ENCODE measurements around the gene RNF121.

The RNF121 gene

DNA sequence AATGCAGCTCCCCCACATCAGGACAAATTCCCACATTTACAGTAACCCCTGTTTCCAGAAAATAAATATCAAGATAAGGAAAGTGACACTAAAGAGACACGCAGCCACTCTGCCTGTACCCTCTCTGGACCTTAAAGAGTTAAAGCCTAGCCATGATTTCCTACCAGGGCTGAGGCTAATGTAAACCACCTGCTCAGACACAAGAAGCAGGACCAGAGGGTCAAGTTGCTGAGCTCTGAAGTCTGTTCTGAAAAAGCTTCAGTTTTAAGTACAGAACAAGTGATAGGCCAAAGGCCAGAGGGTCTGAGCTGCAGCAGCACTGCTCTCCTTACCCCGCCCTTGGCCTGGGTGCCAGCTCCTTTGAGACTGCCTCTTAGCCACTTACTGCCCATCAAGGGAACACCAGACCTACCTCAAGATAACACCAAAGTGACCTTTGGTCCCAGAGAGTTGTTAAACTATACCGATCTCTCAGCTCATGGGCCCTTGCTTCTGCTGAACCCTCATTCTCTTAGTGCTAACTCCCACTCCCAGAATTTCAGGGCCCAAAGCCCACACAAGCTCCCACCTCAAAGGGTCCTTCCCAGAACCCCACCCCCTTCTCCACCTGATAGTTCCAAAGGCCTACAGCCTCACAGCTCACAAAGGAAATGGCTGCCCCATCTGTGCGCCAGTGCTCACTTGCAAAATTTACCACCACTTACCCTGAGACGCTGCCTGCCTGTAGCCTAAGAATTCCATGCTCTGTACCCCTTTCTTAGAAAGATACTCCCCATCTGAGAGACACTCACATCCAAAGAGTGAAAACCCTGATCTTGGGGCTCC, 110.4 kb downstream of the RNF121 start:
- DNase-seq (ENCODE audit: low spot score), result peak; percentile 61

DNA sequence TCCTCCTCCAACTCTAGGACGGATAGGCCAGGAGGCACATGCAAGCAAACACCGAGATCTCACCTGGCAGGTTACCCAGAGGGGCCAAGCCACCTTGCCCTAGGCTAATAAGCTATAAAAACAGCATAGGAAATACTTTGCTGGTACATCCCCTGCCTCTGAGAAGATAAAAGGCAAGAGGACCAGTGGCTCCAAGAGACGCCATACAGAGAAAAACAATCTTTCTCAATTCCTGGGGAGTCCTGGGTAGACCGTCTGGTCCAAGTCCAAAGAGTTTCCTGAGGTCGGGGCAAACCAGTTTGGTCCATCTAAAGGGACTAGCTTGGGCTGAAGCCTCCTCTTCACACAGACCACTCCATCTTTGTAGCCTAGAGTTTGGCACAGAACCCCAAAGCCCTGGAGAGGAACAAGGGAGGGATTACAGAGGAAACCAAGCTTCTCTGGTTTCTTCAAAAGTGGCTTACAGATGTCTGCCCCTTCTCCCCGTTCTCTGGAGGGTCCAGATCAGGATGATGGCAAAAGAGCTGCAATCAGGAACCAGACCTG, 111.1 kb downstream of the RNF121 start:
- peak; percentile 37 for DNase-seq (ENCODE audit: low spot score)

DNA sequence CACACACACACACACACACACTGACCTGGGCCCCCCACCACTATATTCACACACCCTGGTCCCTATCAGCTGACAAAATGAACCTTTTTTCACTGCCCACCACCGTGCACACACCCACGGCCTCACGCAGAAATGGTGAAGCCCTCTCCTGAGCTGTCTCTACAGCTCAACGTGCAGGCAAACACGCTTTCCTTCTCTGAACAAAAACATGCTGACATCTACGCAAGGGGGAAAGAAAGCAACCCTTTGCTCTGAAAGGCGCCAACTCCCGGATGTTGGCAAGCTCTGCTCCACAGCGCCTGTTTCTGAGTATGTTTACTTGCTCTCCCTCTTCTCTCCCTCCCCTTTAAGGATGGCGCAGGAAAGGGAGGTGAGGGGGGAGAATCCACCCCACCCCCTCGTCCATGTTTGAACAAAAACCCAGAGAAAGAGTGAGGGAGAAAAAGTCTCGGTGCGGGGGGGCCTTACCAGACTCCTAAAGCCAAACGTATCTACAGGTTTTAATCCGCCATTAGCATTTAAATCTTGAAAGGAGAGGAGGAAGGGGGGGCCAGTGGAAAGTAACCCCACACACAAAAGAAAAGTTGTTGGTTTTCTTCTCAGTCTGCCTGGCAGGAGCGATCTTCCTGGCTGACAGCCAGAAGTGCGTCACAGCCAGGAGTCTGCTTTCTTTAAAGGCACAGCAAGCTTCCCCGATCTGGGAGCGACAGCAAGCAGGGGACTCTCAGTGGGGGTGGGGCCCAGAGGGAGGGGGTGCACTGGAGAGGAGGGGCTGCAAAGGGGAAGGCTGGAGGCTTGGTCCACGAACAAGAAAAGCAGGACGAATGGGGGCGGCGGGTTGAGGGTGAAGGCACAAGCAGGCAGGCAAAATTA, 111.9 kb downstream of the RNF121 start:
- peak; percentile 83 for DNase-seq (ENCODE audit: low spot score)

DNA sequence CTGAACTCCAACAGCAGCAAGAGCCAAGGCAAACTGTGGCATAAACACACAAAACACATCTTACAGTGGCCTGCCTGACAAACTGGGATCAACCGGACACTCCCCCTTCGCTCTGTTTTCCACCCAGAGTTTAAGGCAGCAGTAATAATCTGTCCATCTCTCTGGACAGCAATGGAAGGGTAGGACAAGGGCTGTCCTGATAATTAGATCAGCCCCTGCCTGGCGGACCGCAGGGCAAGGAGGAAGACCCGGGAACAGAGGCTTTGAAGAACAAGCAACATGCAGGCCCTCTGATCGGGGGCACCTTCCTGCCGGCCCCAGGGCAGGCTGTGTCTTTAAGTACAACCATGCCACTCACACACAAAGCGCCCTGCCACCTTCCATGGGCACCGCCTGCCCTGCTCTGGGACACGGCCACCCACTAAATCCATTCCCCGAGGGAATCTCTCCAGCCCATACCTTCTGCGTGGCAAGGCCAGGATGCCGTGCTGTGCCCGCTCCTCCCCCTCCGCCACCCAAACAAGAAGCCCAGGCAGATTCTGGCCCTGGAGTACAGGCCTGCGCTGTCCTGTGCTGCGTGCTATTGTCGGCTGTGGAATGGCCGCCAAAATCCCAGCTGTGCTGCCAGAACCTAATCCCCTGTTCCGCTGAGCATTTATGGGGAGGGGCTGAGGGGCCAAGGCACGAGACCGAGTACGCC, 112.7 kb downstream of the RNF121 start:
- peak; percentile 27 for DNase-seq (ENCODE audit: low spot score)

DNA sequence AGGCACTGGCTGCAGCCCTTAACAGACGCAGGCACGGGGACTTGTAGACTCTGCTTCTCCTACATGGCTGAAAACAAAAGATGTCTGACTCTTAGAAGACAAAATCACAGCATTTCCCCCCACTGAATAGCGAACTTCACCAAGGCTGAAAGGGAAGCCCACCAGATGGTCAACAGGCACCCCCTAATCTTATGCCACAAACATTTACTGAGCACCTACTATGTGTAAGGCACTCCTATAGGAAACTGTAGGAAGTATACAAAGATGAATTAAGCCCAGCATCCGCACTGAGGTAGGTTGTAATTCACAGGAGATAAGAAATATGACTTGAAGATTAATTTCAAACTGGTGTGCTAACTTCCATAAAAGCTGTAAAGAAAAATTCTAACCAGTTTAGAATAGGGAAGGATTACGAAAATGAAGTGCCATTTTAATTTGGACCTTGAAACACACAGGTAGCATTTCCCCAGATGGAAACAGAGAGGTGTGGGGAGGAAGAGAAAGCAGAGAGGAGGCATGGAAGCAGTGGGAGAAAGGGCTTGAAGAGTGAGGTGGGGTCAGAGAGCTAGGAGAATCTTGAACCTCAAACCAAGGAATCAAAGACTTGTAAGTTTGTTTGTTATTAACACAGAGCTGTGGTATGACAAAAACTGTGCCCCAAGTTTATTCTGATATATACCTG, 113.4 kb downstream of the RNF121 start:
- no peak for DNase-seq (ENCODE audit: low spot score)

DNA sequence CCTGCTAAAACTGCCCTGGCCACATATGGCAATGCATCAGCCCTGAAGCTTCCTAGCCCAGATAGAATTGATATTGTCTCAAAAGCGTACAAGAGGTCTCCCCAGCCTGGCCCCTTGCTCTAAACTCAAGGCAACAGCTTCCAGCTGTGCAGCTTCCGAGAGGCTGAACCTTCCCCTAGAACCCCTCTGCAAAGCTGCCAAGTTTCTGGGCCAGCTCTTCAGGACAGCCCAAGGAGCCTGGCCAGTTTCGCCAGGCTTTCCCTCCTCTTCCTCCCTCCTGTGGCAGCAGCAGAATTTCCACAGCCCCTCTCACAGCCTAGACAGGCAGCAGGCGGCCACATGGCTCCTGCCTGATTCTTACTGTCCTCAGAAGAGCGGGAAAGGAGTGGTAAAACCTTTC, 117.0 kb downstream of the RNF121 start:
- DNase-seq (ENCODE audit: low spot score), result no peak
